ENCODE measurements around the gene TMEM101. TPM values are rescaled to one million over a fixed set of nuclear protein-coding genes. Genes with fewer than 3 reads are reported as not detected.
A peak's percentile ranks its signal among the peaks of the same experiment; 100 is the strongest.

Gene TMEM101
- total RNA-seq, 3 donors from 2014 or later = 23.0 to 27.7 (median 23.8) TPM

DNA sequence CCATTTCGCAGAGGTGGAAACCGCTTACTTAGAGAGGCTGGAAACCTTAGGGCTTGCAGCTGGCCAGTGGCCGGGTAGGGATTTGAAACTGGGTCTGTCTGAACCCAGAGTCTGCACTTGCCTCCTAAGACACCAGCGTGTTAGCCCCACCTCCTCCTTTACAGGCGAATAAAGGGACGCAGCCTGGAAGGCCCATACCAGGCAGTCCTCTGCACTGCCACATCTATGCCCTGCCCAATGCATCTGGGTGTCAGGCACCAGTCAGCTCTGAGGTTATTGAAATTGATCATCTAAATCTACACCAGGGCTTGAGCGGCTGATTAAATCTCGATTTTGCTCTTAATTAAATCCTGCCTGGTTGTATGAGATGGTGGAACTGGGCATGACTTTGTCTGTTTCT, 30.2 kb downstream of the TMEM101 start:
- intact Hi-C loops (cut with DNase I, micrococcal nuclease) = no loop called here
- peaks cover 10% of the 10 kb centered on the region for H3K4me1 ChIP-seq (ENCODE audit: low read depth)
- ATAC-seq (peak; percentile 11), DNase-seq (no peak)
- no peaks in the 10 kb centered on the region for H3K9me3 ChIP-seq
- TF ChIP-seq, protein P1, sequence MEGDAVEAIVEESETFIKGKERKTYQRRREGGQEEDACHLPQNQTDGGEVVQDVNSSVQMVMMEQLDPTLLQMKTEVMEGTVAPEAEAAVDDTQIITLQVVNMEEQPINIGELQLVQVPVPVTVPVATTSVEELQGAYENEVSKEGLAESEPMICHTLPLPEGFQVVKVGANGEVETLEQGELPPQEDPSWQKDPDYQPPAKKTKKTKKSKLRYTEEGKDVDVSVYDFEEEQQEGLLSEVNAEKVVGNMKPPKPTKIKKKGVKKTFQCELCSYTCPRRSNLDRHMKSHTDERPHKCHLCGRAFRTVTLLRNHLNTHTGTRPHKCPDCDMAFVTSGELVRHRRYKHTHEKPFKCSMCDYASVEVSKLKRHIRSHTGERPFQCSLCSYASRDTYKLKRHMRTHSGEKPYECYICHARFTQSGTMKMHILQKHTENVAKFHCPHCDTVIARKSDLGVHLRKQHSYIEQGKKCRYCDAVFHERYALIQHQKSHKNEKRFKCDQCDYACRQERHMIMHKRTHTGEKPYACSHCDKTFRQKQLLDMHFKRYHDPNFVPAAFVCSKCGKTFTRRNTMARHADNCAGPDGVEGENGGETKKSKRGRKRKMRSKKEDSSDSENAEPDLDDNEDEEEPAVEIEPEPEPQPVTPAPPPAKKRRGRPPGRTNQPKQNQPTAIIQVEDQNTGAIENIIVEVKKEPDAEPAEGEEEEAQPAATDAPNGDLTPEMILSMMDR (IDR thresholded peaks at IDR 0.05) = no peak
- no peaks in the 10 kb centered on the region for H3K36me3 ChIP-seq (ENCODE audit: low read depth)
- no peak overlapping the region for H3K4me3 ChIP-seq

DNA sequence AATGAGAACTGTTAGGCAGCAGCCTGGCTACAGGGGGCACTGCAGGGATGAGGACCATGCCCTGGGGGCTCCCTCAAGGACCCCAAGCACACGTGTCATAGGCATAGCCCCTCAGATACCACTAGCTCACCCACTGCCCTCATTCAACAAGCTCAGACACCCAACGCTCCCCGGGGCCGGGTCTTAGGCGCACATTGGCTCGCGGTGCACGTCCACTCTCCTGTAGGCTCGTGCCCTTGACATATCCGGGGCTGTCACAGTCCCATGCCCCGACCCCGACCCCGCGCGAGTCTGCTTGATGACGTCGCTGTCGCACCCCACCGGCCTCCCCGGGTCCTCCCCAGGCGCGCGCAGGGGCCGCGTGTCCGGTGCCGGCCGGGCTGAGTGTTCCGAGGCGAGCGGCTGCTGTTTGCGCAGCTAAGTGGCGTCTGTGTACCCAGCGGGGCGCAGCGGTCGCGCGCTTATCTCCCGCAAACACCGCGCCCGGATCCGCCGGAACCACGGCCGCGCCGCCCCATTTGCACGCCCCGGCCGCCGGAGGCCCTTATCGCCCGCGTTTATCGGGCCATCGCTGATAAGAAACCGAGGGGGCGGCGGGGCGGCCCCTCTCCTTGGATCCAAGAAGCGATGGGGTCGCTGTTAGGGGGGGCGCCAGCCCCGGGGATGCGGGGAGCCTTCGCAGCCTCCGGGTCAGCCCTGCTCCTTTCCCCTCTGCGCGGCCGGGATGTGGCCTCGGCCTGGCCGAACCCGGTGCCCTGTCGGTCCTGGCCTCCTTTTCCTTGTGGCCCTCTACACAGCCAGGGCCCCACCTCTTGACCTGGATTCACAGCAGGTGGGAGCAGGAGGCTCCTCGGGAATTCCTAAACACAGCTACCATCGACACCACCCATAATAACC, 31.0 kb downstream of the TMEM101 start:
- no peaks in the 10 kb centered on the region for H3K9me3 ChIP-seq
- intact Hi-C loops (cut with DNase I, micrococcal nuclease) = no loop called here
- DNase-seq (peak in 2 of 3 donors; percentile 40 to 67), ATAC-seq (peak; percentile 89)
- H3K36me3 ChIP-seq (ENCODE audit: low read depth) = no peaks in the 10 kb centered on the region
- TF ChIP-seq, protein P1 (IDR thresholded peaks at IDR 0.05) = no peak
- H3K4me1 ChIP-seq (ENCODE audit: low read depth) = peaks cover 10% of the 10 kb centered on the region
- no peak overlapping the region for H3K4me3 ChIP-seq

DNA sequence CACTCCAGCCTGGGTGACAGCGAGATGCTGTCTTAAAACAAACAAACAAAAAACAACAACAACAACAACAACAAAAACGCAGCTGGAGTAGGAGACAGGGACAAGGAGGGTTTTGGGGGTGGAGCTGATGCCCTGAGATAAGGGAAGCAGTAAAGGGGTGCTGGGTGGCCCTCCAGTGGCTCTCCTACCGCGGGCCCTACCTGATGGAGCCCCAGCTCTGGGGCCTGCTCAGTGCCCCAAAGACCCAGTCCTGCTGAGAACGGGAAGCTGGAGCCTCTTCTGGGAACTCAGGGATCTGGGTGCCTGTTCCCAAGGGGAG, 31.6 kb downstream of the TMEM101 start:
- no peak for DNase-seq

DNA sequence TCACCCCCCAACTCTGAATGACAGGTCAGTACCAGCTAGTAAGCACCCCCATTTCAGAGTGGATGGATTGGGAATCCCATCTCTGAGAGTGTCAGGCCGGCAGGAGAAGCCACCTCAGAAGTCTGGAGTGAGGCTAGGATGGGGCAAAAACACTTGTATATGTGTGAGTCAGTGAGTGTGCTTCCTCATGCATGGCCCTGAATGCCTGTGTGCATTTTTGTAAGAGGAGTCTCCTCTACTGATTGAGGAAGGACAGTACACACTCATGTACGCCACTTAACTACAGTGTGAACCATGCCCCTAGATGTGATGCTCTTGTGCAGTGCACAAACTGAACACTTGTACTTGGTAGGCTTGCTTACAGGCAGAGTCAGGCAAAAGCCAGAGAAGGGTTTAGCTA, 32.6 kb downstream of the TMEM101 start:
- Histone ChIP-seq H3K36me3 (ENCODE audit: low read depth) (no peaks in the 10 kb centered on the region), H3K4me1 (ENCODE audit: low read depth) (peaks cover 10% of the 10 kb centered on the region), H3K9me3 (no peaks in the 10 kb centered on the region), H3K4me3 (no peak overlapping the region)
- TF ChIP-seq, protein P1 (IDR thresholded peaks at IDR 0.05) = no peak
- intact Hi-C loops (cut with DNase I, micrococcal nuclease) = no loop called here
- ATAC-seq (no peak), DNase-seq (no peak)

More for the DNA sequence above, 31.6 kb downstream of the TMEM101 start:
- no peak for ATAC-seq
- intact Hi-C loops (cut with DNase I, micrococcal nuclease) = no loop called here
- TF ChIP-seq, protein P1 (IDR thresholded peaks at IDR 0.05) = no peak
- Histone ChIP-seq H3K36me3 (ENCODE audit: low read depth) (no peaks in the 10 kb centered on the region), H3K9me3 (no peaks in the 10 kb centered on the region), H3K4me3 (no peak overlapping the region), H3K4me1 (ENCODE audit: low read depth) (peaks cover 10% of the 10 kb centered on the region)

DNA sequence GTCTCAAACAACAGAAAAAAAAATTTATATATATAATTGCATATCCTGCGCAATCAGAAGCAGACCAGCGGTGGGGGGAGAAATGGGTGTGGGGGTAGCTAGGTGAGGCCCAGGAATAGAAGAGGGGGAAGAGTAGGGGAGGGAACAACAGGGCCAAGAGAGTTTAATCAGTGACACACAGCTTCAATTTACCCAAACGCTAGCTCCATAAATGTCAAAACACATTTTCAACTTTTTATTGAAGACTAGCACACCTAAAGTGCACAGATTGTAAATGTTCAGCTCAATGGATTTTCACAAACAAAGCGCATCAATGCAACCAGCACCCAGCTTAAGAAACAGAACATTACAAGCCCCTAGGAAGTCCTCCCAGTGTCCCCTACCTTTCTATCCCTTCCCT, 35.1 kb downstream of the TMEM101 start:
- ATAC-seq (no peak), DNase-seq (no peak)
- Histone ChIP-seq H3K9me3 (no peaks in the 10 kb centered on the region), H3K4me1 (ENCODE audit: low read depth) (peaks cover 10% of the 10 kb centered on the region), H3K4me3 (no peak overlapping the region), H3K36me3 (ENCODE audit: low read depth) (no peaks in the 10 kb centered on the region)
- intact Hi-C loops (cut with DNase I, micrococcal nuclease) = no loop called here
- TF ChIP-seq, protein P1 (IDR thresholded peaks at IDR 0.05) = no peak

All from mucosa of descending colon (tissue), 3 donors.